PC-9 (cell line): ENCODE data around the gene LIF. TPM values are rescaled to one million over a fixed set of nuclear protein-coding genes. Genes with fewer than 3 reads are reported as not detected.

Experiments used
- BruUV-seq: library from RNA; stranded (reverse); fragments of 400-500 nt; replicated peaks from 2 replicates; lab custom pipeline; 2021; lab: Mats Ljungman, UMichigan
- CTCF ChIA-PET: fragments of 300-600 bp; sonication (Branson Sonifier 250); formaldehyde crosslinking; loops from one replicate; lab custom pipeline; 2022; ENCODE audit warnings: antibody characterized with exemption; lab: Charles Lee
- POLR2A ChIA-PET: fragments of 300-600 bp; sonication (Branson Sonifier 250); formaldehyde crosslinking; loops from one replicate; lab custom pipeline; 2022; ENCODE audit warnings: antibody characterized with exemption; ENCODE audit not compliant: unreplicated experiment; lab: Charles Lee
- DNase-seq, 2 experiments: peaks; one replicate each; pipeline versions ENCODE4 v3.0.0 to v3.0.0-alpha.2; 2015 to 2022; ENCODE audit warnings: mixed read lengths in 1 of 2
- H2AFZ ChIP-seq: fragments of 200-600 bp; sonication (generic); 2 replicates; pipeline ENCODE4 v1.8.1; 2017; ENCODE audit warnings: antibody characterized with exemption
- H3F3A ChIP-seq: fragments of 200-600 bp; sonication (generic); 2 replicates; pipeline ENCODE4 v1.8.1; 2017; ENCODE audit warnings: antibody characterized with exemption, mild to moderate bottlenecking, low read depth; ENCODE audit not compliant: insufficient read depth
- H3K27ac ChIP-seq: fragments of 200-600 bp; sonication (generic); 2 replicates; pipeline ENCODE4 v1.6.1; 2016; ENCODE audit warnings: mixed run types
- H3K27me3 ChIP-seq: fragments of 200-600 bp; sonication (generic); 2 replicates; pipeline ENCODE4 v1.6.1; 2016; ENCODE audit warnings: low read depth, mixed run types; ENCODE audit not compliant: insufficient read depth
- H3K36me3 ChIP-seq: fragments of 200-600 bp; sonication (generic); 2 replicates; pipeline ENCODE4 v1.6.1; 2016; ENCODE audit warnings: low read depth, mixed run types
- H3K4me1 ChIP-seq: fragments of 200-600 bp; sonication (generic); replicated peaks from 2 replicates; pipeline ENCODE4 v1.6.1; 2016; ENCODE audit warnings: mixed run types; ENCODE audit not compliant: insufficient read depth
- H3K4me2 ChIP-seq: fragments of 200-600 bp; sonication (generic); 2 replicates; pipeline ENCODE4 v1.6.1; 2017; ENCODE audit warnings: mixed run types
- H3K4me3 ChIP-seq: fragments of 200-600 bp; sonication (generic); 2 replicates; pipeline ENCODE4 v1.6.1; 2016; ENCODE audit warnings: mixed run types
- H3K79me2 ChIP-seq: fragments of 200-600 bp; sonication (generic); 2 replicates; pipeline ENCODE4 v1.6.1; 2017; ENCODE audit warnings: low read depth, mixed run types
- H3K9me2 ChIP-seq: fragments of 200-600 bp; sonication (generic); 2 replicates; pipeline ENCODE4 v1.8.1; 2017; ENCODE audit warnings: mild to moderate bottlenecking; ENCODE audit not compliant: insufficient read depth
- H3K9me3 ChIP-seq: fragments of 200-600 bp; sonication (generic); 2 replicates; pipeline ENCODE4 v1.8.1; 2016; ENCODE audit warnings: low read depth; ENCODE audit not compliant: insufficient read depth
- H4K20me1 ChIP-seq: fragments of 200-600 bp; sonication (generic); 2 replicates; pipeline ENCODE4 v1.8.1; 2017; ENCODE audit not compliant: insufficient read depth
- EZH2 ChIP-seq: fragments of 200-600 bp; sonication (generic); IDR thresholded peaks from 2 replicates; pipeline ENCODE4 v1.8.0; 2017; ENCODE audit warnings: antibody characterized with exemption, low read depth
- intact Hi-C: fragments of 100-400 bp; cut with micrococcal nuclease; formaldehyde crosslinking; loops from one replicate; pipeline ENCODE4 v1.10.0; 2022; ENCODE audit not compliant: unreplicated experiment
- total RNA-seq: library from RNA; stranded (reverse); gene quantifications from 2 replicates; pipeline ENCODE4 v1.2.3, GENCODE V29; 2021
- TF ChIP-seq, protein P1 (sequence below): fragments of 200-600 bp; sonication (generic); conservative IDR thresholded peaks from 2 replicates; pipeline ENCODE4 v1.6.1; 2017; ENCODE audit warnings: mixed run types, antibody characterized with exemption, mild to moderate bottlenecking, moderate library complexity

The LIF gene
- total RNA-seq, 1 experiment from 2014 or later: 17.4 TPM

DNA sequence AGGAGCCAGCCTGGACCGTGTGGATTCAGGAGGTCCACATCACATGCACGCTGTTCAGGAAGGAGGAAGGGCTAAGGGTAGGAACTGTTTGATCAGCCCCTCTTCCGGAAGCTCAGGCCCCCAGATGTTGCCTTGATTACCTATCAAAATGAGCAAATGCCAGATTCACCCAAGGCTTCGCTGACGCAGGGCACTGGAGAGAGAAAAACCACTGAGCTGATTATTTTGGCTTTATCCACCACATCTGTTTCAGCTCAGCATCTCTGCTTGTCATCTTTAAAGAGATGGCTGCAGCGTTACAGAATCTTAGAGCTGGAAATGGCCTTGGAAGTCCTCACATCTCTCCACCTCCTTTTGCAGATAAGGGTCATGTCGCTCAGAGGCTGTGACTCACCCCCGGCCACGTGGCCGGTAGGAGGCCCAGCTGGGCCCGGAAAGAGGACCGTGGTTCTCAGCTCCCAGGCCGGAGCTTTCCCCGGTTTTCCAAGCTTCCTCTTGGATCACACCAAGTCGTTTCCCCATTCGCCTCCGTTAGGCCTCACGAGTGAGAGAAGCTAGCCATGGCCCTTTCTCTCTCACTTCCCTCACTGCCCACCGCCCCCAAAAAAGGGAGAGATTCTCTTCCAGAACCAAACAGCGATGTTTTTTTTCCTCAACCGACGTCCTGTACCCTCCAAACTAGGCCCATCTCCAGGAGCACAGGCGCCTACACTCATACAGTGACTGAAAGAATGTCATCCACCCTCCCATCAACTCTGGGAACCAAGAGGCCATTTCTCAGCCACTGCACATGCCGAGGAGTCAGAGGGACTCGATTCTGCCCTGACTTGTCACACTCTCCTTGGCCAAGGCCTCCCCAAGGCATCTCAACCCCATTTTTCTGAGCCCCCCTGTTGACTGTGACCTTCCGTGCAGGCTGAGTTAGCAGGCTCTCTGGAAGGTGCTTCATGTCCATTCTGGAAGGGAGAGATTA lies 37.6 kb downstream of the LIF start:
- peak overlapping the region; percentile 70 for H3K4me2 ChIP-seq
- no peaks in the 10 kb centered on the region for H3K27me3 ChIP-seq
- POLR2A ChIA-PET: interaction anchor here (0.5 to 1.0 kb wide), 3 partner anchors 13 to 214 kb away, joined by 3 to 6 read pairs (median 5); no protein-coding TSS in a partner anchor
- H3K4me3 ChIP-seq: no peak overlapping the region
- H3K4me1 ChIP-seq: peaks cover 94% of the 10 kb centered on the region
- no peak for TF ChIP-seq EZH2
- CTCF ChIA-PET: interaction anchor here (1.0 kb wide), 1 partner anchor 44 kb away, joined by 8 read pairs; no protein-coding TSS in a partner anchor
- H3K9me3 ChIP-seq: no peaks in the 10 kb centered on the region
- H4K20me1 ChIP-seq: no peaks in the 10 kb centered on the region
- H3F3A ChIP-seq: peaks cover 89% of the 10 kb centered on the region
- intact Hi-C loops: loop anchor here (5.0 kb wide), 1 partner anchor 587 kb away; no protein-coding TSS in a partner anchor
- H2AFZ ChIP-seq: no peak overlapping the region
- peak overlapping the region; percentile 98 for H3K27ac ChIP-seq
- DNase-seq: peak; percentile 55 to 84
- no TSS peak for BruUV-seq
- peaks cover 17% of the 10 kb centered on the region; the same call in 1 of the 2 replicates for H3K79me2 ChIP-seq
- H3K9me2 ChIP-seq: no peaks in the 10 kb centered on the region
- no peaks in the 10 kb centered on the region for H3K36me3 ChIP-seq

DNA sequence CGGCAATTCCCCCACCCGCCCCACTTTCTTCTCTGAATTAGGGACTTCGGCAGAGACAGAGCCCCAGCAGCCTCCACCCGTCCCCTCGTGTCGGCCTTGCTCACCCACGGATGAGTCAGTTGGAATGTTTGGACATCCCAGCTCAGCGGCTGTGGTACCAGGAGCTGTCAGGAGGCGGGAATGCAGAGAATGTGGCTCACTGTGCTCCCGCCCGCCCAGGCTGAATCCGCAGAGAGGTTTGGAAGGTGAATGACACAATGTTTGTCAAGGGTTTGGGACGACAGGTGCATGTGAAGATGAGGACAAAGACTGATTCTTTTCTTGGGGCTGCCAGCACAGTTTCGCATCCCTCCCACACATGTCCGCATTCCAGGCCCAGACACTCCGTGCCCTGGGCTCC lies 39.6 kb downstream of the LIF start:
- H3K79me2 ChIP-seq: peaks cover 17% of the 10 kb centered on the region; the same call in 1 of the 2 replicates
- peak; percentile 87 to 99 for DNase-seq
- peaks cover 92% of the 10 kb centered on the region for H3F3A ChIP-seq
- CTCF ChIA-PET: interaction anchor here (0.7 kb wide), 1 partner anchor 16 kb away, joined by 15 read pairs; no protein-coding TSS in a partner anchor
- H3K36me3 ChIP-seq: no peaks in the 10 kb centered on the region
- no peak overlapping the region for H3K4me3 ChIP-seq
- no peak overlapping the region for H2AFZ ChIP-seq
- BruUV-seq: no TSS peak
- H3K27ac ChIP-seq: peak overlapping the region; percentile 98
- TF ChIP-seq, protein P1, sequence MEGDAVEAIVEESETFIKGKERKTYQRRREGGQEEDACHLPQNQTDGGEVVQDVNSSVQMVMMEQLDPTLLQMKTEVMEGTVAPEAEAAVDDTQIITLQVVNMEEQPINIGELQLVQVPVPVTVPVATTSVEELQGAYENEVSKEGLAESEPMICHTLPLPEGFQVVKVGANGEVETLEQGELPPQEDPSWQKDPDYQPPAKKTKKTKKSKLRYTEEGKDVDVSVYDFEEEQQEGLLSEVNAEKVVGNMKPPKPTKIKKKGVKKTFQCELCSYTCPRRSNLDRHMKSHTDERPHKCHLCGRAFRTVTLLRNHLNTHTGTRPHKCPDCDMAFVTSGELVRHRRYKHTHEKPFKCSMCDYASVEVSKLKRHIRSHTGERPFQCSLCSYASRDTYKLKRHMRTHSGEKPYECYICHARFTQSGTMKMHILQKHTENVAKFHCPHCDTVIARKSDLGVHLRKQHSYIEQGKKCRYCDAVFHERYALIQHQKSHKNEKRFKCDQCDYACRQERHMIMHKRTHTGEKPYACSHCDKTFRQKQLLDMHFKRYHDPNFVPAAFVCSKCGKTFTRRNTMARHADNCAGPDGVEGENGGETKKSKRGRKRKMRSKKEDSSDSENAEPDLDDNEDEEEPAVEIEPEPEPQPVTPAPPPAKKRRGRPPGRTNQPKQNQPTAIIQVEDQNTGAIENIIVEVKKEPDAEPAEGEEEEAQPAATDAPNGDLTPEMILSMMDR: no peak
- TF ChIP-seq EZH2: no peak
- H3K4me1 ChIP-seq: peaks cover 97% of the 10 kb centered on the region
- no peaks in the 10 kb centered on the region for H4K20me1 ChIP-seq
- intact Hi-C loops: loop anchor here (1.0 to 5.0 kb wide), 2 partner anchors 11 to 585 kb away; no protein-coding TSS in a partner anchor
- POLR2A ChIA-PET: interaction anchor here (0.7 to 1.0 kb wide), 3 partner anchors 10 to 91 kb away, joined by 3 to 13 read pairs (median 6); no protein-coding TSS in a partner anchor
- H3K27me3 ChIP-seq: no peaks in the 10 kb centered on the region
- H3K9me3 ChIP-seq: 0 out of 2 replicates have a peak, but pooled peaks cover 2% of the 10 kb centered on the region
- peak overlapping the region; percentile 70 for H3K4me2 ChIP-seq
- H3K9me2 ChIP-seq: no peaks in the 10 kb centered on the region

DNA sequence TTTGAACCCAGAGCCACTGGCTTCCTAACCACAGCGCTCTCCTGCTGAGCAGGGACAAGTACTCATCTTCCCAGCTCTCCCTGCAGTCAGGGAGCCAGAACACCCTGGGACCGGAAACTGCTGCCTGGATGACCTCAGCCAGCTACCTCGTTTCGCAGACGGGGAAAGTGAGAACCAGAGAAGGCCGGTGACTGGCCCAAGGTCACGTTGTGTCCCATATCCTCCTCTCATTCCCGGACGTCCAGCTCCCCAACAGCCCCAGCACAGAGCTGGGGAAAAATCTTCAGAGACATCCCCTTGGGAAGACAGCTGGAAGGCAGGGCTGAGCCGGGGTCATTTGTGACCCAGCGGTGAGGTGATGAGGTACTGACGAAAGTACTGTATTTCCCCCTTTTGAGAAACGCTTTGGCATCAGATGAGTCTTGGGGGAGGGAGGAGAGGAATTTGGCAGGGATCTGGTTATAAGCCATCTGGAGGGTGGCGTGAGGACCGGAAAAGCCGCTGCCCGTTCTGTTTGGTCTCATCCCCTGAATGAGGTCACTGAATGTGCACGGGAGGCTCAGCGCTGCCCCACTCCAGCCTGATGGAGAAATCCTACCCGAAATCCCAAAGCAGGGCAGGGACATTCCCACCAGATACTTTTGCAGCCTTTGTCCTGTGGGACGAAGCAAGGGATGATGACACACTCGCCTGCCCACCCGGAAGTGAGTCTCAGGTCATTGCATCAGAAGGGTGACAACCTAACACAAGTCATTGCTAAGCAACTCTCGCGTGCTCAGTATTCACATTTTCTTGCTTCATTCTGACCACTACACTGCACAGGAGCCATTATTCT lies 41.1 kb downstream of the LIF start:
- intact Hi-C loops: loop anchor here (5.0 kb wide), 1 partner anchor 583 kb away; no protein-coding TSS in a partner anchor
- no peaks in the 10 kb centered on the region for H3K27me3 ChIP-seq
- CTCF ChIA-PET: interaction anchor here (0.6 kb wide), 1 partner anchor 9 kb away, joined by 3 read pairs; no protein-coding TSS in a partner anchor
- no TSS peak for BruUV-seq
- H3K27ac ChIP-seq: peak overlapping the region; percentile 98
- H3K9me3 ChIP-seq: 0 out of 2 replicates have a peak, but pooled peaks cover 5% of the 10 kb centered on the region
- peaks cover 88% of the 10 kb centered on the region for H3K4me1 ChIP-seq
- H3F3A ChIP-seq: peaks cover 83% of the 10 kb centered on the region
- no peaks in the 10 kb centered on the region for H3K9me2 ChIP-seq
- H3K36me3 ChIP-seq: no peaks in the 10 kb centered on the region
- TF ChIP-seq, protein P1: no peak
- no peak for TF ChIP-seq EZH2
- H3K4me2 ChIP-seq: peak overlapping the region; percentile 70
- peak in 1 of 2 experiments; percentile 91 for DNase-seq
- no peak overlapping the region for H2AFZ ChIP-seq
- peak overlapping the region; percentile 27; the same call in 1 of the 2 replicates for H3K4me3 ChIP-seq
- no peaks in the 10 kb centered on the region for H4K20me1 ChIP-seq
- peaks cover 9% of the 10 kb centered on the region; the same call in 1 of the 2 replicates for H3K79me2 ChIP-seq
- POLR2A ChIA-PET: no interaction called here
